HG03378 (cell line): ENCODE data around the gene CDC14A.

ENCODE experiments used
- ATAC-seq: cut with Tn5 transposase; IDR thresholded peaks from one replicate; pipeline ENCODE4 v1.9.1; 2021; ENCODE audit warnings: mild to moderate bottlenecking, moderate library complexity; ENCODE audit not compliant: unreplicated experiment

The CDC14A gene

DNA sequence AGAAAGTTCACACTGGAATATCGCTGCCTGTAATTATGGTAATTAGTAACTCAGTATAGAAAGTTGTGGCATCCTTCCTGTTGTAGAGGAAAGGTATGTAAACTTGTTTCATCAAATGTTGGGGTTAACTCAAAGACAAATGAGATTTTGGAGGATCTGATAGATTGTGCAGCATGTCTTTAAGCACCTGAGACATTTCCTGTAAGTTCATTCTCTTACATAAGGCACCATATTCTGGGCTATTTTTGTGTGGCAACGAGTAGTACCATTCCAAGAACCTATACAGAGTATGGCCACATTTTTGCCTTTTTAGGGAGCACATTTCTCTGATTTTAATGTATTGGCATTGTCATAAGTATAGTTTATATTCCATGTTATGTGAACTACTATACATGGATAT is 88.8 kb downstream of the CDC14A start:
- ATAC-seq: no peak

DNA sequence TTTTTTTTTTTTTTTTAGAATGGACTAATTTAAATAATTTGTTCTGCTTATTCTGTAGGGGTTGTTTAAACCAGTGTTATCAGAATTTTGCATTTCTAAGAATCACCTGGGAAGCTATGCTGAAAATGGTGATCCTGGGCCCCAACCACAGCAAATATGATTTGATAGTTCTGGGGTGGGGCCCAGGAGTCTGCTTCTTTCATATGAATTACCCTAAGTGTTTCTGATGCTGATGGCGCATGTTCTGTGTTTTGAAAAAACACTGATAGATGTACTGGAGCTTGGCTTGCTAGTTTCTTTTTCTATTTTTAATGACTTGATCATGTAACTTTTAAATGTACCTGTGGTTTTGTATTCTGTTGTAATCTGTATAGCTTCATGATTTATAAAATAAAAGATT is 89.3 kb downstream of the CDC14A start:
- ATAC-seq: no peak

DNA sequence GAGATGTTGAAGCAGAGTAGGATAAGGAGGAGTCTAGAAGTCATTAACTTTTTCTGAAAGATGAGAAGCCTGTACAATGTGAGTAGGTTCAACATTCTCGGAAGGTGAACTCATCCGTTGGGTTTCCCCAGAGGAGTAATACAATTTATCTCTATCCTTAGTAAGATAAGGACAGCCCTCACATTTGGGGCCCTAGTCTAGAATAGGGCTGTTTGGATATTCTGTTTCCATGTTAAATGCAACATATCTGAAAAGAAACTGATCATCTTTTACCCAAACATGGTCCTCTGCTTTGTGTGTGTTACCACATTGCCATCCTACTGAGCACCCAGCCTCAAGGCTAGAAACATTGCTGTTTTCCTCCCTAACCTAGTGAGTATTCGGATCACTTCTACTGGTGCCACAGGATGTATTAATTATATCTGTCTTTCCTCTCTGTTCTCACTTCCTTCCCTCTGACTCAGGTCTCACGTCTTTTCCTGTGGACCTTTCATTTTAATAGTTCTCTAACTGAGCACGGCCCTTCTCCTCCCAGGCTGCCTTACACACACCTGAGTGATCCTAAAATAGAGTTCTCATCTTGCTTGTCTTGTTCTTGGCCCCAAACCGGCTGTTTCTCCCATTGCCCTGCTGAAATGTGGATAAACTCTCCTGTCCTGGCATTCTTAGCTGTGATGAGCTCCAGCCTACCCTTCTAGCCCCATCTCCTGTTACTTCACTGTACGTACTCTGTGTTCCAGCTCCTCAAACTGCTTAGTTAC is 91.7 kb downstream of the CDC14A start:
- ATAC-seq: peak; percentile 80

- ATAC-seq: no peak
Measured at GRCh38 chr1:100445565-100445964, 93.3 kb downstream of the CDC14A start.

DNA sequence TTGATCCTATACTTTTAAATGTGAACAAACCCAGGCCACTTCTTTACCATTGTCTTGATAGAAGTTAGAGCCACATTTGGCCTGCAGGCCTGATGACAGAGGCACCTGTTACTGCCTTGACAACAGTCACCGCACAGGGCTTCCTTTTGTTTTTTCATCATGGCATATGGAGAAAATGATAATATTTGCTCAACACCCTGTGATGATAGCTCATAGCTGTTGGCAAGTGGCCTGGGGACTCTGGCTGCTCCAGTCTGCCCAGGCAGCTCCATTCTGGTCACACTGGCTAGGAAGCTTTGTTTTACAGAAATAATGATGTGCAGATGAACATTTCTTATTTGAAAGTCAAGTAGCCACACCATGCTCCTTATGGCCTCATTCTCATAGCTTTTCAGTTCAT is 96.1 kb downstream of the CDC14A start:
- ATAC-seq: no peak

DNA sequence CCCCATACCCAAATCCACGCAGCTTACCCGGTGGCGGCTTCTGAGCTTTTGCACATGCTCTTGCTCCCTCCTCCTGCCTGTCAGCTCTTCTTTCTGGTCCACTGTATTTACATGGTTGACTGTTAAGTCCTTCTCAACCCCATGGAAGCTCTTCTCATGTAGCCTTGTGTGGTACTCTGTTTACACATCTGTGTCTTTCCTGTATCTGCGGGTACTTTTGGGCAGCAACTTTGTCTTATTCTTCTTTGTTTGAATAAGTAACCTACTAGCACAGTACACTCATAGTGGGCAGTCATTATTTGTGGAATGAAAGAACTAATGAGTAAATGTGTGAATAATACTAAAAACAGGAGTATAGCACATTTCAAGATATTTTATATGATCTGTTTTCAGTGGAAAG is 97.2 kb downstream of the CDC14A start:
- peak; percentile 69 for ATAC-seq

- peak; percentile 86 for ATAC-seq
Measured at GRCh38 chr1:100452641-100453040, 100.3 kb downstream of the CDC14A start.

DNA sequence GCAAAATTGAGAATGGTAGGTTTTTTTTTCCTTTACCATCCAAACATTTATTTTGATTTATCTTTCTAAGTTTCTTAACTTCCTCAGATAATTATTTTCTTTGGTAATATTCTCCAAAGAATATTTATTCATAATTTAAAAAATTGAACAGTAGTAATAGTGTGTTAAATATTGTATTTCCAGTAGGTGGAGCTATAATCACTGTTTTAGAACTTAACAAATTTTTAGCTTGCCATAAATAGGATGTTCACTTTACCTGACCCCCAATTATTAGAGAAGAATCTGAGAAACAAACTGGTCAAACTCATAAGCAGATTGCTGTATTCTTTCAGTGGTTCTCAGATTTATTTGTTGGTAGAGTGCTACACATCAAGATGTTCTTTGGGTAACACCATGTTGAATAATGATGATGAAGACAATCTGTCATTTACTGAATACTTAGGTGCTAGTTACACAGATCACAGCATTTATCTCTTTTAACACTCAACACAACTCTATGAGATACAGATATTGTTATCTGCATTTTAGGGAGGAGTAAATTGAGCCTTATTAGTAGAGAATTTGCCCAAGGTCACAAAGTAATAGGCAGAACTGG is 103.3 kb downstream of the CDC14A start:
- no peak for ATAC-seq

GRCh38 chr1:100456880-100457279 is 104.6 kb downstream of the CDC14A start:
- ATAC-seq: no peak

- no peak for ATAC-seq
Measured at GRCh38 chr1:100457683-100458082, 105.4 kb downstream of the CDC14A start.

DNA sequence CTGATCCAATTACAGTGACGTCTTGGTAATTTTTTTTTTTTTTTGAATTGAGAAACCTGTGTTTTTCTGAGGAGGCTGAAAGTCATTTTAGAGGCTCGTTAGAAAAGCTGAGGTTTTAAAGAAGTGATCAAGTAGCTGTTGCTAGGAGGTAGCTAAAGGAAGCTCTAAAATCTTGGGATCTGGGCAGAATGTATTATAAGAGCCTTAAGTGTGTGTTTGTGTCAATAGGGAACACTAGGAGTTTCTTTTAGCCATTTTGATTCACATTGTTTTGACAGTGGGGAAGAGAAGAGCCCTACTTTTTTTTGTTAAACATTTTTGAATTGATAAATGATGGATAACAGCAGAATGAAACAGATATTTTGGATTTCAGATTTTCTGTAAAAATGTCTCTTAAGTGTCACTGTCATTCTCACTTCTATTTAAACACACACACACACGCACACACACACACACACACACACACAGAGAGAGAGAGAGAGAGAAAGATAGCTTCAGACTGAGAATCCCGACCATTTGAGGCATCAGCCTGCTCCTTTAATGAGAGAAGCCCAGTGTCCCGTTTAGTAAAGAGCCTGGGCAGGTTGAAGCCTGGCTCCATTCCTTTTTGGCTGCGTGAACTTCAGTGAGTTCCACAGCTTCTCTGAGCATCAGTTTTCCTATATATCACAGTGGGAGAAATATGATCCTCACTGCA is 106.5 kb downstream of the CDC14A start:
- ATAC-seq: no peak

- ATAC-seq: peak; percentile 92
Measured at GRCh38 chr1:100459358-100460114, 107.2 kb downstream of the CDC14A start.

DNA sequence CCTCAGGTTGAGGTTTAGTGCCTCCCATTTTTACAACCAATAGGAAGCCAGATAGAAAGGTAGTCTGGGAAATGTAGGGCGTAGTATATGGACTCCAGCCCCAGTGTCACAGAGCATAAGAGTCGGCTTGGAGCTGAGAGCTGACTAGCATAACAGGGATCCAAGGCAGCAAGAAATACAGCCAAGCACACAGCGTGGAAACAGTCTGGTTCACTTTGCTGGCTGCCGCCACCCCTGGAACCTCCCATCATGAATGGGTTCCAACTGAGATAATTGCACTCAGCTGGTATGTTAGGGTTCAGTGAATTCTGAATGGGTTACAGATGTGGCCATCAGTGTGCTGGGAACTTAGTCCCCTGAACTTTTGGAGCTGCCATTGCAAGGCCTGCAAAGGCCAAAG is 108.9 kb downstream of the CDC14A start:
- ATAC-seq: no peak

- no peak for ATAC-seq
Measured at GRCh38 chr1:100462326-100463025, 110.2 kb downstream of the CDC14A start.

- ATAC-seq: peak; percentile 83
Measured at GRCh38 chr1:100463791-100464424, 111.6 kb downstream of the CDC14A start.

- ATAC-seq: no peak
Measured at GRCh38 chr1:100469578-100469977, 117.3 kb downstream of the CDC14A start.

DNA sequence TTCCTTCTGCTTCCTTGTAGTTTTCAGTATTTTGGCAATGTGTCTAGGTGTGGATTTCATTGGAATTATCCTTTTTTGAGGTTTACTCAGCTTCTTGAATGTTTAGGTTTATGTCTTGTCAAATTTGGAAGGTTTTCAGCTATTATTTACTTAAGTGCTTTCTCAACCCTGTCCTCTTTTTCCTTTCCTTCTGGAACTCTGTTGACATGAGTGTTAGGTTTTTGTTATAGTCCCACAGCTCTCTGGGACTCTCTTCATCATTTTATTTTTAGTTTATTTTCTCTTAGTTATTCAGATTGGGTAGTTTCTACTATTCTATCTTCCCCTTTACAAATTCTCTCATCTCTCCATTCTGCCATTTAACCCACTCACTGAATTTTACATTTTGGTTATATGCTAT is 122.5 kb downstream of the CDC14A start:
- no peak for ATAC-seq

- ATAC-seq: no peak
Measured at GRCh38 chr1:100476735-100477290, 124.5 kb downstream of the CDC14A start.

DNA sequence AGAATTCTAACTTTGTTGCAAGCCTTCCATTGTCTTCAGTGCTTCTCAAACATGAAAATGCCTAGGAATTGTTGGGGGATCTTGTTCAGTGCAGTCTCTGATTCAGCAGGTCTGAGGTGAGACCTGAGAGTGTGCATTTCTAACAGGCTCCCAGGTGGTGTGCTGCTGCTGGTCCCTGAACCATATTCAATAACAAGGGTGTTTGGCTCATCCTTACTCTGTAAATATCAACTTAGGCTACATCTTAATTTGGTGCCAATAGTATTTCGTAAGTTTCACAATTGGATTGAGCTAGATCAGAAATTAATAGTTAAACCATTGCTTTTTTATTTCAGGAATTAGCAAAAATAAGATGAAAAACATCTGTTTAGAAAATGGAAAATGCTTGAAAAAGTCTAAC is 126.5 kb downstream of the CDC14A start:
- ATAC-seq: no peak
